Caco-2 (cell line): ENCODE results near the gene GPR155. TPM values are rescaled to one million over a fixed set of nuclear protein-coding genes. Genes with fewer than 3 reads are reported as not detected.

Source experiments
- BruUV-seq: library from RNA; stranded (reverse); fragments of 400-500 nt; replicated peaks from 2 replicates; lab custom pipeline; 2021; lab: Mats Ljungman, UMichigan
- CTCF ChIA-PET: fragments of 300-600 bp; sonication (Branson Sonifier 250); formaldehyde crosslinking; loops from one replicate; lab custom pipeline; 2022; ENCODE audit warnings: antibody characterized with exemption; lab: Charles Lee
- POLR2A ChIA-PET: fragments of 300-600 bp; sonication (Branson Sonifier 250); formaldehyde crosslinking; loops from one replicate; lab custom pipeline; 2022; ENCODE audit warnings: antibody characterized with exemption; lab: Charles Lee
- DNase-seq, 2 experiments: peaks; one replicate each; pipeline versions ENCODE4 v3.0.0 to v3.0.0-alpha.2; 2020 to 2022
- H3K27me3 ChIP-seq: replicated peaks from 2 replicates; pipeline ENCODE4 v1.6.0; 2011; ENCODE audit warnings: low read length; ENCODE audit not compliant: control insufficient read depth, insufficient read depth
- H3K36me3 ChIP-seq: 2 replicates; pipeline ENCODE4 v1.5.1; 2011; ENCODE audit warnings: low read length; ENCODE audit not compliant: control insufficient read depth, insufficient read depth
- H3K4me1 ChIP-seq: fragments of 250-450 bp; sonication (Bioruptor Pico); 2 replicates; pipeline ENCODE4 v1.5.1; 2020; ENCODE audit warnings: mild to moderate bottlenecking
- H3K4me3 ChIP-seq: 2 replicates; pipeline ENCODE4 v1.5.1; 2011; ENCODE audit warnings: low read depth, mild to moderate bottlenecking, control low read depth, low read length
- H3K9me3 ChIP-seq: fragments of 250-450 bp; sonication (Bioruptor Pico); 2 replicates; pipeline ENCODE4 v1.5.1; 2020; ENCODE audit warnings: mild to moderate bottlenecking, moderate library complexity
- H3K27ac Mint-ChIP-seq: one replicate; pipeline ENCODE4 v1.8.0; 2022; ENCODE audit warnings: mixed read lengths; ENCODE audit not compliant: unreplicated experiment
- H3K27me3 Mint-ChIP-seq: one replicate; pipeline ENCODE4 v1.8.0; 2022; ENCODE audit warnings: mixed read lengths; ENCODE audit not compliant: insufficient read depth, unreplicated experiment
- H3K36me3 Mint-ChIP-seq: one replicate; pipeline ENCODE4 v1.8.0; 2022; ENCODE audit warnings: mild to moderate bottlenecking, mixed read lengths; ENCODE audit not compliant: insufficient read depth, unreplicated experiment
- H3K4me1 Mint-ChIP-seq: one replicate; pipeline ENCODE4 v1.8.0; 2022; ENCODE audit warnings: low read depth, mixed read lengths; ENCODE audit not compliant: unreplicated experiment
- H3K4me3 Mint-ChIP-seq: one replicate; pipeline ENCODE4 v1.8.0; 2022; ENCODE audit warnings: mild to moderate bottlenecking, moderate library complexity, mixed read lengths; ENCODE audit not compliant: unreplicated experiment
- H3K9me3 Mint-ChIP-seq: one replicate; pipeline ENCODE4 v1.8.0; 2022; ENCODE audit warnings: mixed read lengths; ENCODE audit not compliant: unreplicated experiment
- intact Hi-C: fragments of 100-400 bp; cut with micrococcal nuclease; formaldehyde crosslinking; loops from one replicate; pipeline ENCODE4 v1.10.0; 2022; ENCODE audit not compliant: unreplicated experiment
- total RNA-seq: library from RNA; stranded (reverse); gene quantifications from 2 replicates; pipeline ENCODE4 v1.2.3, GENCODE V29; 2022
- TF ChIP-seq, protein P1 (sequence below), 2 experiments: fragments of 200-600 bp in 1 of 2; IDR thresholded peaks; 1 replicate in 1 of 2; 2 replicates in 1 of 2; pipeline versions ENCODE4 v1.5.1 to v1.8.0; 2011 to 2022; ENCODE audit warnings: antibody characterized with exemption in 1 of 2, control low read depth in 1 of 2, inconsistent platforms in 1 of 2, low read depth in 1 of 2, low read length in 1 of 2, mild to moderate bottlenecking in 1 of 2, moderate library complexity in 1 of 2; ENCODE audit not compliant: insufficient read depth in 1 of 2, severe bottlenecking in 1 of 2, unreplicated experiment in 1 of 2

GPR155 gene
- total RNA-seq, 1 experiment from 2014 or later = 1.0 TPM

- intact Hi-C loops = no loop called here
- POLR2A ChIA-PET = no interaction called here
- DNase-seq = no peak
- H3K27me3 Mint-ChIP-seq = no peaks in the 10 kb centered on the region
- H3K4me3 Mint-ChIP-seq = no peak overlapping the region
- peaks cover 6% of the 10 kb centered on the region for H3K4me1 Mint-ChIP-seq
- H3K36me3 Mint-ChIP-seq = peaks cover 5% of the 10 kb centered on the region
- CTCF ChIA-PET = interaction anchor here (0.6 kb wide), 1 partner anchor 8 kb away, joined by 5 read pairs; no protein-coding TSS in a partner anchor
- Histone ChIP-seq H3K4me3 (no peak overlapping the region), H3K36me3 (no peaks in the 10 kb centered on the region), H3K27me3 (no peaks in the 10 kb centered on the region), H3K4me1 (no peaks in the 10 kb centered on the region), H3K9me3 (no peaks in the 10 kb centered on the region)
- H3K9me3 Mint-ChIP-seq = no peaks in the 10 kb centered on the region
- TF ChIP-seq, protein P1, sequence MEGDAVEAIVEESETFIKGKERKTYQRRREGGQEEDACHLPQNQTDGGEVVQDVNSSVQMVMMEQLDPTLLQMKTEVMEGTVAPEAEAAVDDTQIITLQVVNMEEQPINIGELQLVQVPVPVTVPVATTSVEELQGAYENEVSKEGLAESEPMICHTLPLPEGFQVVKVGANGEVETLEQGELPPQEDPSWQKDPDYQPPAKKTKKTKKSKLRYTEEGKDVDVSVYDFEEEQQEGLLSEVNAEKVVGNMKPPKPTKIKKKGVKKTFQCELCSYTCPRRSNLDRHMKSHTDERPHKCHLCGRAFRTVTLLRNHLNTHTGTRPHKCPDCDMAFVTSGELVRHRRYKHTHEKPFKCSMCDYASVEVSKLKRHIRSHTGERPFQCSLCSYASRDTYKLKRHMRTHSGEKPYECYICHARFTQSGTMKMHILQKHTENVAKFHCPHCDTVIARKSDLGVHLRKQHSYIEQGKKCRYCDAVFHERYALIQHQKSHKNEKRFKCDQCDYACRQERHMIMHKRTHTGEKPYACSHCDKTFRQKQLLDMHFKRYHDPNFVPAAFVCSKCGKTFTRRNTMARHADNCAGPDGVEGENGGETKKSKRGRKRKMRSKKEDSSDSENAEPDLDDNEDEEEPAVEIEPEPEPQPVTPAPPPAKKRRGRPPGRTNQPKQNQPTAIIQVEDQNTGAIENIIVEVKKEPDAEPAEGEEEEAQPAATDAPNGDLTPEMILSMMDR (IDR thresholded peaks at IDR 0.05; ENCODE audit: insufficient read depth in 1 of 2, low read depth in 1 of 2, low read length in 1 of 2, severe bottlenecking in 1 of 2, unreplicated experiment in 1 of 2) = no peak
- no peak overlapping the region for H3K27ac Mint-ChIP-seq
- BruUV-seq = no TSS peak
Observed at GRCh38 chr2:174454566-174454965, 32.3 kb downstream of the GPR155 start.

DNA sequence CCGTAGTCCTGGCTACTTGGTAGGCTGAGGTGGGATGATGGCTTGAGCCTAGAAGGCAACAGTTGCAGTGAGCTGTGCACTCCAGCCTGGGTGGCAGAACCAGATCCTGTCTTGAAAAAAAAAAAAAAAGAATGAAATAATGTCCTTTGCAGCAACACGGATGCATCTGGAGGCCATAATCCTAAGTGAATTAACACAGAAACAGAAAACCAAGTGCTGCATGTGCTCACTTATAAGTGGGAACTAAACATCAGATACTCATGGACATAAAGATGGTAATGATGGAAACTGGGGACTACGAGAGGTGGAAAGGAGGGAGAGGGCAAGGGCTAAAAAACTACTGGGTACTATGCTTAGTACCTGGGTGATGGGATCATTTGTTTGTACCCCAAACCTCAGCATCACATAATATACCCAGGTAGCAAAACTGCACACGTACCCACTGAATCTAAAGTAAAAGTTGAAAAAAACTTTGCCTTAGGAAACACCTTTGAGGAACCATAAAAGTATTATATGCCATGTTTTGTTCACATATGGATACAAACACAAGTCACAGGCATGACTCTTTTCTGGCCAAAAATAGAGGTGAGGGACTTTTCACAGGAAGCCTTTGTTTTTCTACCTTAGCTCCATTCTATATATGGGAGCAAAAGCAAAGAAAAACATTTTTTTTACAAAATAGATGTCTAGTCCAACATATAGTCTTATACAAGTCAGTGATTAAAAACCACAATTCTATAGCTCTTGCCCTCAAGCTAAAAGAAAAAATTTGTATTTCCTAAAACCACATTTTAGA, 36.6 kb downstream of the GPR155 start:
- H3K27me3 ChIP-seq = no peaks in the 10 kb centered on the region
- intact Hi-C loops = no loop called here
- no peak overlapping the region for H3K4me3 Mint-ChIP-seq
- H3K9me3 Mint-ChIP-seq = no peaks in the 10 kb centered on the region
- DNase-seq = no peak
- H3K9me3 ChIP-seq = no peaks in the 10 kb centered on the region
- ChIA-PET POLR2A (no interaction called here), CTCF (no interaction called here)
- peaks cover 4% of the 10 kb centered on the region for H3K4me1 Mint-ChIP-seq
- TF ChIP-seq, protein P1 (IDR thresholded peaks at IDR 0.05; ENCODE audit: insufficient read depth in 1 of 2, low read depth in 1 of 2, low read length in 1 of 2, severe bottlenecking in 1 of 2, unreplicated experiment in 1 of 2) = no peak
- H3K36me3 ChIP-seq = no peaks in the 10 kb centered on the region
- H3K4me3 ChIP-seq = no peak overlapping the region
- H3K36me3 Mint-ChIP-seq = peaks cover 3% of the 10 kb centered on the region
- no peak overlapping the region for H3K27ac Mint-ChIP-seq
- BruUV-seq = no TSS peak
- H3K27me3 Mint-ChIP-seq = no peaks in the 10 kb centered on the region
- 0 out of 2 replicates have a peak, but pooled peaks cover under 1% of the 10 kb centered on the region for H3K4me1 ChIP-seq

- TF ChIP-seq, protein P1 (IDR thresholded peaks at IDR 0.05; ENCODE audit: insufficient read depth in 1 of 2, low read depth in 1 of 2, low read length in 1 of 2, severe bottlenecking in 1 of 2, unreplicated experiment in 1 of 2) = no peak
- Mint-ChIP-seq H3K27me3 (no peaks in the 10 kb centered on the region), H3K4me1 (peaks cover 7% of the 10 kb centered on the region), H3K27ac (no peak overlapping the region), H3K9me3 (no peaks in the 10 kb centered on the region), H3K4me3 (no peak overlapping the region), H3K36me3 (peaks cover 4% of the 10 kb centered on the region)
- no peaks in the 10 kb centered on the region for H3K9me3 ChIP-seq
- no TSS peak for BruUV-seq
- DNase-seq = no peak
- no peaks in the 10 kb centered on the region for H3K27me3 ChIP-seq
- H3K4me1 ChIP-seq = 0 out of 2 replicates have a peak, but pooled peaks cover 5% of the 10 kb centered on the region
- CTCF ChIA-PET = no interaction called here
- intact Hi-C loops = loop anchor here (10.0 kb wide), 1 partner anchor 104 kb away; no protein-coding TSS in a partner anchor
- H3K4me3 ChIP-seq = no peak overlapping the region
- POLR2A ChIA-PET = no interaction called here
- H3K36me3 ChIP-seq = no peaks in the 10 kb centered on the region
Observed at GRCh38 chr2:174449033-174449432, 37.8 kb downstream of the GPR155 start.
